IMR-90 (cell line): ENCODE measurements around the gene UPK3A.

Experiments used
- CEBPB ChIP-seq: IDR thresholded peaks from 2 replicates; pipeline ENCODE4 v1.6.1; 2012; ENCODE audit warnings: low read depth, low read length, improper control_type of control experiment
- CTCF ChIP-seq: conservative IDR thresholded peaks from 2 replicates; pipeline ENCODE4 v1.5.1; 2012; ENCODE audit warnings: mild to moderate bottlenecking, low read depth, low read length, improper control_type of control experiment
- NFE2L2 ChIP-seq: fragments of 150-350 bp; IDR thresholded peaks from 2 replicates; pipeline ENCODE4 v1.6.1; 2016; ENCODE audit warnings: low read depth, mild to moderate bottlenecking, low read length
- POLR2A ChIP-seq: IDR thresholded peaks from 2 replicates; pipeline ENCODE4 v1.6.1; 2012; ENCODE audit warnings: mild to moderate bottlenecking, low read depth, low read length
- RFX5 ChIP-seq: IDR thresholded peaks from 2 replicates; pipeline ENCODE4 v1.8.0; 2012; ENCODE audit warnings: low read depth, mild to moderate bottlenecking, low read length, moderate library complexity
- USF2 ChIP-seq: fragments of 150-350 bp; IDR thresholded peaks from 2 replicates; pipeline ENCODE4 v1.6.1; 2017; ENCODE audit warnings: mild to moderate bottlenecking, antibody characterized with exemption, low read length, low read depth

- TF ChIP-seq USF2 (no peak), CTCF (no peak), CEBPB (no peak), RFX5 (no peak), NFE2L2 (no peak), POLR2A (no peak)
Measured at GRCh38 chr22:45281010-45281409, 3.7 kb upstream of the UPK3A start.
